HG03045 (cell line): ENCODE results near the gene CCDC88B.

Source experiments
- ATAC-seq: cut with Tn5 transposase; IDR thresholded peaks from one replicate; pipeline ENCODE4 v1.9.1; 2021; ENCODE audit warnings: mild to moderate bottlenecking, moderate library complexity; ENCODE audit not compliant: unreplicated experiment

CCDC88B gene

DNA sequence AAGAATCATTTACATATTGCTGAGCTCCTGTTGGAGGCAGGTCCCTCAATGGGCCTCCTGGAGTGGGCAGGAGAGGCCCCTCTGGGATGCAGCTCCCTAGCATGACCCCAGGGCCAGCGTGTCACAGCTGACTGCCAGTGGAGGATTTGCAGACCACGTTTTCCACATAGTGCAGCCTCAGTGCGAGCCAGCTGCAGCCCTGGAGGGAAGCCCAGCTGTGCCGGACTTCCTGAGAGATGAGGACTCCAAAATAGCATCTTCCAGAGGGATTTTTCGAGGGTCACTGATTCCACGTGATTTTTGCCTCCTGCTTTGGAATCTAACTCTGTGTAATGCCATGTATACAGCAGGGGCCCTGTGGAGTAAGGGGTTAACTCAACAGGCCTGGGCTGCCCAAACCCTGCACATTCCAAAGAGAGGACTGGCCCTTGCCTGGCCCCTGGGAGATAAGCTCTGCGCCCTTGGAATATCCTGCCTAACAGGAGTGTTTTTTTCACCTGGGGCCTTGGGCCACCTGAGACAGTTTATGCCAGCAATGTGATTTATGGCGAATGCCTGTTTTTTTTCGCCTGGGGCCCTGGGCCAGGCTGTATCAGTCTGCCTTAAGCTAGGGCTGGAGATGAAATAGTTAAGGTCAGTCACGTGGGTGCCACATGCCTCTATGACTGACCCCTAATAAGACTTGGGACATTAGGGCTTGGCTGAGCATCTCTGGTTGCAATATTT, 66.4 kb downstream of the CCDC88B start:
- no peak for ATAC-seq
